GM21423 (cell line): Measurements from ENCODE around the gene SLCO1C1.

Source experiments
- ATAC-seq: cut with Tn5 transposase; IDR thresholded peaks from one replicate; pipeline ENCODE4 v1.9.1; 2021; ENCODE audit warnings: mild to moderate bottlenecking, moderate library complexity; ENCODE audit not compliant: unreplicated experiment

Gene SLCO1C1

GRCh38 chr12:20792971-20793370 lies 97.8 kb downstream of the SLCO1C1 start:
- ATAC-seq: no peak

- ATAC-seq: no peak
These were observed 103.4 kb downstream of the SLCO1C1 start for GRCh38 chr12:20798554-20798953.

GRCh38 chr12:20800160-20800559 lies 105.0 kb downstream of the SLCO1C1 start:
- no peak for ATAC-seq

GRCh38 chr12:20801035-20801434 lies 105.9 kb downstream of the SLCO1C1 start:
- no peak for ATAC-seq
